ENCODE measurements around the gene PROM2. TPM values are rescaled to one million over a fixed set of nuclear protein-coding genes. Genes with fewer than 3 reads are reported as not detected.

The PROM2 gene
- total RNA-seq, 1 donor from 2014 or later, result 22.1 TPM

GRCh38 chr2:95331606-95332005, 57.4 kb downstream of the PROM2 start:
- H3K4me3 Mint-ChIP-seq, result no peak overlapping the region
- H3K4me1 Mint-ChIP-seq, result peaks cover 26% of the 10 kb centered on the region
- H3K9me3 Mint-ChIP-seq, result peaks cover 10% of the 10 kb centered on the region
- no peak overlapping the region for H3K27ac Mint-ChIP-seq
- no peak for DNase-seq (ENCODE audit: low spot score in 2 of 2, unreplicated experiment in 2 of 2)
- H3K27me3 Mint-ChIP-seq (ENCODE audit: low read depth), result peaks cover 4% of the 10 kb centered on the region
- H3K36me3 Mint-ChIP-seq, result no peaks in the 10 kb centered on the region
- TF ChIP-seq CTCF (IDR thresholded peaks at IDR 0.05; ENCODE audit: unreplicated experiment), result no peak

GRCh38 chr2:95332036-95332435, 57.8 kb downstream of the PROM2 start:
- Mint-ChIP-seq H3K4me1 (peaks cover 26% of the 10 kb centered on the region), H3K9me3 (peaks cover 10% of the 10 kb centered on the region), H3K4me3 (no peak overlapping the region), H3K27me3 (ENCODE audit: low read depth) (peaks cover 4% of the 10 kb centered on the region), H3K27ac (peak overlapping the region; percentile 58), H3K36me3 (no peaks in the 10 kb centered on the region)
- no peak for DNase-seq (ENCODE audit: low spot score in 2 of 2, unreplicated experiment in 2 of 2)
- no peak for TF ChIP-seq CTCF (IDR thresholded peaks at IDR 0.05; ENCODE audit: unreplicated experiment)

GRCh38 chr2:95333056-95333455, 58.8 kb downstream of the PROM2 start:
- Mint-ChIP-seq H3K9me3 (peaks cover 10% of the 10 kb centered on the region), H3K36me3 (no peaks in the 10 kb centered on the region), H3K27ac (peak overlapping the region; percentile 83), H3K4me3 (no peak overlapping the region), H3K27me3 (ENCODE audit: low read depth) (peaks cover 4% of the 10 kb centered on the region), H3K4me1 (peaks cover 26% of the 10 kb centered on the region)
- TF ChIP-seq CTCF (IDR thresholded peaks at IDR 0.05; ENCODE audit: unreplicated experiment), result no peak
- no peak for DNase-seq (ENCODE audit: low spot score in 2 of 2, unreplicated experiment in 2 of 2)

- no peak overlapping the region for H3K4me3 Mint-ChIP-seq
- TF ChIP-seq CTCF (IDR thresholded peaks at IDR 0.05; ENCODE audit: unreplicated experiment), result no peak
- DNase-seq (ENCODE audit: low spot score in 2 of 2, unreplicated experiment in 2 of 2), result peak in 1 of 2 experiments; percentile 68
- peak overlapping the region; percentile 83 for H3K27ac Mint-ChIP-seq
- H3K36me3 Mint-ChIP-seq, result no peaks in the 10 kb centered on the region
- peaks cover 22% of the 10 kb centered on the region for H3K4me1 Mint-ChIP-seq
- peaks cover 10% of the 10 kb centered on the region for H3K9me3 Mint-ChIP-seq
- H3K27me3 Mint-ChIP-seq (ENCODE audit: low read depth), result peaks cover 7% of the 10 kb centered on the region
Measured at GRCh38 chr2:95333888-95334338, 59.7 kb downstream of the PROM2 start.

- Mint-ChIP-seq H3K36me3 (no peaks in the 10 kb centered on the region), H3K27me3 (ENCODE audit: low read depth) (peaks cover 13% of the 10 kb centered on the region), H3K27ac (no peak overlapping the region), H3K4me1 (peaks cover 22% of the 10 kb centered on the region), H3K9me3 (peaks cover 10% of the 10 kb centered on the region), H3K4me3 (no peak overlapping the region)
- no peak for TF ChIP-seq CTCF (IDR thresholded peaks at IDR 0.05; ENCODE audit: unreplicated experiment)
- no peak for DNase-seq (ENCODE audit: low spot score in 2 of 2, unreplicated experiment in 2 of 2)
Measured at GRCh38 chr2:95334916-95335641, 60.8 kb downstream of the PROM2 start.
